NCI-H2107 treated with DMSO at 0.1 percent for 48 hours (cell line): ENCODE results near the gene PDE6B.
"Not testable (repeated sequence)": the region's sequence is repeated elsewhere in the genome, so short reads cannot be mapped to it uniquely, and the experiment has no call there.

Experiments
- DNase-seq: peaks from one replicate; lab custom pipeline; 2025; ENCODE audit not compliant: unreplicated experiment; lab: John Stamatoyannopoulos, UW

PDE6B gene

GRCh38 chr4:656436-657337 is 31.3 kb downstream of the PDE6B start:
- no peak for DNase-seq

- no peak for DNase-seq
Measured at GRCh38 chr4:657338-657833, 32.0 kb downstream of the PDE6B start.

- no peak for DNase-seq
Measured at GRCh38 chr4:657834-658667, 32.7 kb downstream of the PDE6B start.

GRCh38 chr4:658681-659667 is 33.6 kb downstream of the PDE6B start:
- no peak for DNase-seq

GRCh38 chr4:659851-660250 is 34.5 kb downstream of the PDE6B start:
- DNase-seq, result no peak

GRCh38 chr4:660401-660800 is 35.0 kb downstream of the PDE6B start:
- no peak for DNase-seq

- DNase-seq, result no peak
Measured at GRCh38 chr4:661231-661630, 35.9 kb downstream of the PDE6B start.

- no peak for DNase-seq
Measured at GRCh38 chr4:661881-662761, 36.7 kb downstream of the PDE6B start.

GRCh38 chr4:663046-663437 is 37.7 kb downstream of the PDE6B start:
- DNase-seq, result no peak

GRCh38 chr4:663438-664428 is 38.4 kb downstream of the PDE6B start:
- DNase-seq, result no peak

GRCh38 chr4:664713-665231 is 39.4 kb downstream of the PDE6B start:
- DNase-seq, result no peak

- no peak for DNase-seq
Measured at GRCh38 chr4:665381-665750, 40.0 kb downstream of the PDE6B start.

GRCh38 chr4:665751-666435 is 40.5 kb downstream of the PDE6B start:
- DNase-seq, result no peak

- DNase-seq, result no peak
Measured at GRCh38 chr4:666436-666810, 41.0 kb downstream of the PDE6B start.

- DNase-seq, result no peak
Measured at GRCh38 chr4:666822-667544, 41.6 kb downstream of the PDE6B start.

GRCh38 chr4:667545-667925 is 42.2 kb downstream of the PDE6B start:
- DNase-seq, result no peak

- DNase-seq, result not testable (repeated sequence)
Measured at GRCh38 chr4:668219-668618, 42.8 kb downstream of the PDE6B start.
